Measurements from ENCODE around the gene SPTA1.

SPTA1 gene

GRCh38 chr1:158570480-158570879, 116.0 kb downstream of the SPTA1 start, which contains the start of gene OR6P1:
OR6P1 (minus strand) TSS chr1:158570580; CDS start chr1:158563604, 6,976 bp downstream.
- Histone ChIP-seq H3K4me1 (ENCODE audit: insufficient read depth, low read length) (no peaks in the 10 kb centered on the region), H3K27me3 (ENCODE audit: control insufficient read depth in 1 of 2, insufficient read depth in 2 of 2, low read length in 2 of 2) (no peaks in the 10 kb centered on the region), H3K9me3 (ENCODE audit: low read length) (no peaks in the 10 kb centered on the region), H3K27ac (ENCODE audit: low read depth, low read length) (no peak within 1 kb of the TSS), H3K9ac (ENCODE audit: low read length) (no peak within 1 kb of the TSS), H3K4me3 (ENCODE audit: low read depth in 1 of 2, low read length in 2 of 2) (no peak within 1 kb of the TSS), H3K36me3 (ENCODE audit: insufficient read depth, low read length) (no peaks in the 10 kb centered on the region)

- H3K4me3 ChIP-seq (ENCODE audit: low read depth in 1 of 2, low read length in 2 of 2), result no peak overlapping the region
- no peak overlapping the region for H3K27ac ChIP-seq (ENCODE audit: low read depth, low read length)
- no peaks in the 10 kb centered on the region for H3K36me3 ChIP-seq (ENCODE audit: insufficient read depth, low read length)
- H3K9ac ChIP-seq (ENCODE audit: low read length), result no peak overlapping the region
- no peaks in the 10 kb centered on the region for H3K9me3 ChIP-seq (ENCODE audit: low read length)
- no peaks in the 10 kb centered on the region for H3K4me1 ChIP-seq (ENCODE audit: insufficient read depth, low read length)
- H3K27me3 ChIP-seq (ENCODE audit: control insufficient read depth in 1 of 2, insufficient read depth in 2 of 2, low read length in 2 of 2), result no peaks in the 10 kb centered on the region
These were observed 121.9 kb downstream of the SPTA1 start for GRCh38 chr1:158564608-158565007.

GRCh38 chr1:158563853-158564252, 122.7 kb downstream of the SPTA1 start:
- Histone ChIP-seq H3K27me3 (ENCODE audit: control insufficient read depth in 1 of 2, insufficient read depth in 2 of 2, low read length in 2 of 2) (no peaks in the 10 kb centered on the region), H3K9me3 (ENCODE audit: low read length) (no peaks in the 10 kb centered on the region), H3K27ac (ENCODE audit: low read depth, low read length) (no peak overlapping the region), H3K36me3 (ENCODE audit: insufficient read depth, low read length) (no peaks in the 10 kb centered on the region), H3K9ac (ENCODE audit: low read length) (no peak overlapping the region), H3K4me1 (ENCODE audit: insufficient read depth, low read length) (no peaks in the 10 kb centered on the region), H3K4me3 (ENCODE audit: low read depth in 1 of 2, low read length in 2 of 2) (no peak overlapping the region)

All from muscle layer of colon (tissue), 2 donors.